ENCODE measurements around the gene NRXN3. TPM values are rescaled to one million over a fixed set of nuclear protein-coding genes. Genes with fewer than 3 reads are reported as not detected.

NRXN3 gene
- total RNA-seq, 1 donor from 2014 or later: 11.4 TPM

DNA sequence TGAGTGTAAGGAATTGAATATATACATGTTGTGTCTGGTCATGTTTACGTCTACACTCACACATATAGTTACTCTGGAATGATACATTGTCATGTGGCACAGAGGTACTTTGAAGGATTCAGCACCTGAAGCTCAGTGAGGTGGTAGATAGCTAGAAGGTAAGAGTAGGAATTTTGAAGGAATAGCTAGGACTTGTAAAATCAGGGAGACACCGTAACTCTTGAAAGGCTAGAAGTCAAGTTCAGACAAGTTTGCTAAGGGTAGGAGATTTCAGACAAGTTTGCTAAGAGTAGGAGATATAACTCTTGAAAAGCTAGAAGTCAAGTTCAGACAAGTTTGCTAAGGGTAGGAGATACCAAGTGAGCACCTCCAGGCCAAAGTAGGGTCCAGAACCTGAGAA lies 14.0 kb upstream of the NRXN3 start:
- Mint-ChIP-seq H3K4me1 (peaks cover 3% of the 10 kb centered on the region), H3K4me3 (no peak overlapping the region), H3K9me3 (no peaks in the 10 kb centered on the region), H3K27ac (no peak overlapping the region), H3K27me3 (ENCODE audit: low read depth) (peaks cover 9% of the 10 kb centered on the region), H3K36me3 (no peaks in the 10 kb centered on the region)
- no peak for DNase-seq (ENCODE audit: low spot score in 2 of 2, unreplicated experiment in 2 of 2)
- TF ChIP-seq, protein P1, sequence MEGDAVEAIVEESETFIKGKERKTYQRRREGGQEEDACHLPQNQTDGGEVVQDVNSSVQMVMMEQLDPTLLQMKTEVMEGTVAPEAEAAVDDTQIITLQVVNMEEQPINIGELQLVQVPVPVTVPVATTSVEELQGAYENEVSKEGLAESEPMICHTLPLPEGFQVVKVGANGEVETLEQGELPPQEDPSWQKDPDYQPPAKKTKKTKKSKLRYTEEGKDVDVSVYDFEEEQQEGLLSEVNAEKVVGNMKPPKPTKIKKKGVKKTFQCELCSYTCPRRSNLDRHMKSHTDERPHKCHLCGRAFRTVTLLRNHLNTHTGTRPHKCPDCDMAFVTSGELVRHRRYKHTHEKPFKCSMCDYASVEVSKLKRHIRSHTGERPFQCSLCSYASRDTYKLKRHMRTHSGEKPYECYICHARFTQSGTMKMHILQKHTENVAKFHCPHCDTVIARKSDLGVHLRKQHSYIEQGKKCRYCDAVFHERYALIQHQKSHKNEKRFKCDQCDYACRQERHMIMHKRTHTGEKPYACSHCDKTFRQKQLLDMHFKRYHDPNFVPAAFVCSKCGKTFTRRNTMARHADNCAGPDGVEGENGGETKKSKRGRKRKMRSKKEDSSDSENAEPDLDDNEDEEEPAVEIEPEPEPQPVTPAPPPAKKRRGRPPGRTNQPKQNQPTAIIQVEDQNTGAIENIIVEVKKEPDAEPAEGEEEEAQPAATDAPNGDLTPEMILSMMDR (IDR thresholded peaks at IDR 0.05; ENCODE audit: unreplicated experiment): no peak

DNA sequence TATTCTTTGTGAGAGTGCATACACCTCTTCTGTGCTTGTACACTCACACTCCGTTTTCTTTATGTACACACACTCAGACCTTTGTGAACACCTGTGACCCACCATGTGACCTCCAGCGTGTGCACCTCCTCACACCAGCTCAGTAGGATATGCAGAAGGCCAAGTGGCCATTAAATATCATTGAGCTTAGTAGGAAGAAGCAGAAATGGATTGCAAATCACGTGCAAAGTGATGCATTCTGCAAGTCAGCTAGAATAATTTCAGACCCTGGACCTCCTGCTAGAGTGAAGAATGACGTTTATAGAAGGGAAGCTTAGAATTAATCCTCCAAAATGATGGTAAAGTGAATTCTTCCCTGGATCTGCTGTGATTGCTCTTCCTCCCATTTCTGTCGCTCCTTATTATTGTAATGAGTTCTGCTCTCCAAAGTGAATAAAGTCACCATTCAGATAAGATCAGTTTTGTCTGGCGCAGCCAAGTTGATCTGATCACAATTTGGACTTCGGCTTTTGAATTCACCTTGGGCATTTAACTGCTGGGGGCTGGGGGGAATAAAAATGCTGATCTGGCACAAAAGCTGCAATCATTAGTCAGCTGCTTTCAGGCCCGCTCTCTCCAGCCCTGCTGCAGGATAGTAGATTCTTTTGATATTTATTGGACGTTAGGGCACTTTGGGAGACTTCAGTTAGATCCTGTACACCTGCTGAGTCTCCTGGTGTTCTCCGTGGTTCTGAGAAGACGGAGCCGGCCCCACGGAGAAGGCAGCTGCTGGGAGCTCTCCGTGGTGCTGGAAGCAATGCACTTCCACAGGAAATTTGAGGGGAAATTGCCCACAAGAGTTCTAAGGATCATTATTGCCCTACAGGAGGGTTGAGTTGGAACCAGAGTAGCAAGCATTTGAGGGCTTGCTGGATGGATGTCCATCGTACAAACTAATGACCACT lies 12.4 kb upstream of the NRXN3 start:
- TF ChIP-seq, protein P1 (IDR thresholded peaks at IDR 0.05; ENCODE audit: unreplicated experiment): no peak
- peak; percentile 65 to 81 for DNase-seq (ENCODE audit: low spot score in 2 of 2, unreplicated experiment in 2 of 2)
- Mint-ChIP-seq H3K9me3 (no peaks in the 10 kb centered on the region), H3K36me3 (no peaks in the 10 kb centered on the region), H3K27me3 (ENCODE audit: low read depth) (peaks cover 16% of the 10 kb centered on the region), H3K4me3 (no peak overlapping the region), H3K4me1 (no peaks in the 10 kb centered on the region), H3K27ac (no peak overlapping the region)

DNA sequence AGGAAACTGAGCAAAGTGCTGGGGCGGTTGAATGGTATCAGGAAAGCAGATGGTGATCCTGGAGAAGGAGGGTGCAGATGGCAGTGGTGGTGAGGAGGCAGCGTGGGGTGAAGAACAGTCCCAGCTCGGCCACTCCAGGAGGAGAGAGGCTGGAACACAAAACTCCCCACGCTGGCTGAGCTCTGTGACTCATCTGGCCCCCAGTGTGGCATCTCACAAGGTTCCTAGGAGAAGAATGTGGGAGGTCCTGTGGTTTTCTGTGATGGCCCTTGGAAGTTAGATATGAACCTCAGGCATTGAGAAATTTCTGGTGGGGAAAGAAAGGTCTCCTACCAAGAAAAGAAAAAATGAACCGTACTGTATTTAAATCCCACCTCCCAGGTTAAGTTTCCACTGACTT lies 8.0 kb upstream of the NRXN3 start:
- TF ChIP-seq, protein P1 (IDR thresholded peaks at IDR 0.05; ENCODE audit: unreplicated experiment): no peak
- DNase-seq (ENCODE audit: low spot score in 2 of 2, unreplicated experiment in 2 of 2): no peak
- Mint-ChIP-seq H3K27me3 (ENCODE audit: low read depth) (peaks cover 36% of the 10 kb centered on the region), H3K36me3 (no peaks in the 10 kb centered on the region), H3K4me3 (no peak overlapping the region), H3K9me3 (no peaks in the 10 kb centered on the region), H3K27ac (no peak overlapping the region), H3K4me1 (no peaks in the 10 kb centered on the region)

DNA sequence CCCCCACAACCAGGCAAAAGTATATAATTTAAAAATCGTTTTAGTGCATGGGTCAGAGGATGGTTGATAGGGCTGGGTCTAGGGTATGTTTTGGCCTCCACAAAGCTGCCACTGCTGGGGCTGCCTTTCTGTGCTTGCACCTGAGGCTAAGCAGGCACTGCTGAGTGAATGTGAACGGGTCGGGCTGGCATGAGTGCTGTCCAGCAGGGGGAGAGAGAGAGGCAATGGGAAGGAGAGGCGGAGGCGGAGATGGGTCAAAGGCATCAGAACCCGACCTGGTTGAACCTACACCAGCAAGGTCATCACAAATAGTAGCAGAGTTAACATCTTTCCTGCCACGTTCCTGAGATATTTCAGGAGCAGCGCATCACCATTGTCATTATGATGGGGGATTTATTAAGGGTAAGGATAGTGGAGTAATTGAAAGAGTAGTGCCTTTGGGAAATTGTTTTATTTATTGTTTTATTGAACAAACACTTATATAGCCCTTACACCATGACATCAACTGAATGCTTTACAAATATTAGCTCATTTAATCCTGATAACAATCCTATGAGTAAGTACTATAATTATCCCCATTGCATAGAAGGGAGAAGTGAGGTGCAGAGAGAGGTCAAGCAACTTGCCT lies 5.8 kb upstream of the NRXN3 start:
- DNase-seq (ENCODE audit: low spot score in 2 of 2, unreplicated experiment in 2 of 2): no peak
- Mint-ChIP-seq H3K27me3 (ENCODE audit: low read depth) (peaks cover 49% of the 10 kb centered on the region), H3K4me3 (no peak overlapping the region), H3K4me1 (no peaks in the 10 kb centered on the region), H3K27ac (no peak overlapping the region), H3K36me3 (no peaks in the 10 kb centered on the region), H3K9me3 (no peaks in the 10 kb centered on the region)
- TF ChIP-seq, protein P1 (IDR thresholded peaks at IDR 0.05; ENCODE audit: unreplicated experiment): peak; percentile 46

DNA sequence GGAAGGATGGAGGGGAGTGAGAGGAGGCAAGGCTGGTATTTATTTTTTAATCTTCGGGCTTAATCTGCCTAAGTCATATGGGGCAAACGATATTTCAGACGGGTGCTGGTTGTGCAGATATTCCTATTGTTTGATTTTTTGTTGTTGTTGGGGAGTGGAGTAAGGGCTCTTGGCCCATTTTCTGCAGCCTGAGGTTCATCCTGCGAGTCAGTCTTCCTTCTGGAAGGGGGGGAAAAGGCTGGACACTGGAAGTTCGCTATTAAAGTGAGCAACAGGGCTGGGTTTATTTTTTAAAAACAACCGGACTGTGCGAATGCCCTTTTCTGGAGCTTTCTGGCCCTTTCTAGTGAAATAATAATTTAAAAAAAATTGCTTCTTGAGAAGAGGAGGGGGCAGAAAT lies 2.3 kb downstream of the NRXN3 start:
- Mint-ChIP-seq H3K4me1 (peaks cover 3% of the 10 kb centered on the region), H3K9me3 (no peaks in the 10 kb centered on the region), H3K36me3 (no peaks in the 10 kb centered on the region), H3K4me3 (no peak overlapping the region), H3K27ac (no peak overlapping the region), H3K27me3 (ENCODE audit: low read depth) (peaks cover 54% of the 10 kb centered on the region)
- DNase-seq (ENCODE audit: low spot score in 2 of 2, unreplicated experiment in 2 of 2): no peak
- TF ChIP-seq, protein P1 (IDR thresholded peaks at IDR 0.05; ENCODE audit: unreplicated experiment): no peak

Data from mesothelial cell of epicardium (in vitro differentiated cells).